Body of pancreas (tissue), 4 donors: ENCODE measurements around the gene OSBPL2. TPM values are rescaled to one million over a fixed set of nuclear protein-coding genes. Genes with fewer than 3 reads are reported as not detected.

Experiments used
- ATAC-seq: fragments of 150-250 bp; one replicate; pipeline ENCODE4 v1.9.1; 2016
- DNase-seq, 4 donors: peaks; one replicate each; pipeline ENCODE4 v3.0.0-alpha.2; 2019
- H3K27ac ChIP-seq, 4 donors: fragments of 200-600 bp; sonication (generic); 1 replicate in 3 of 4; 2 replicates in 1 of 4; pipeline versions ENCODE4 v1.5.1 to v1.6.1; 2016 to 2019; ENCODE audit warnings: mild to moderate bottlenecking in 1 of 4, mixed read lengths in 1 of 4, moderate library complexity in 1 of 4
- H3K27me3 ChIP-seq, 2 donors: fragments of 200-600 bp; sonication (generic); one replicate each; pipeline ENCODE4 v1.6.0; 2016; ENCODE audit warnings: mild to moderate bottlenecking in 1 of 2
- H3K36me3 ChIP-seq, 2 donors: fragments of 200-600 bp; sonication (generic); replicated peaks in 1 of 2; 2 replicates each; pipeline ENCODE4 v1.5.1; 2016; ENCODE audit warnings: low read depth in 2 of 2; ENCODE audit not compliant: insufficient read depth in 1 of 2
- H3K4me1 ChIP-seq: fragments of 200-600 bp; sonication (generic); one replicate; pipeline ENCODE4 v1.6.0; 2016
- H3K4me3 ChIP-seq, 2 donors: fragments of 200-600 bp; sonication (generic); 1 replicate in 1 of 2; 2 replicates in 1 of 2; pipeline ENCODE4 v1.5.1; 2016 to 2019
- H3K9me3 ChIP-seq, 3 donors: fragments of 200-600 bp; sonication (generic); 1 replicate in 2 of 3; 2 replicates in 1 of 3; pipeline ENCODE4 v1.5.1; 2016
- POLR2A ChIP-seq, 3 donors: fragments of 450-650 bp; IDR thresholded peaks; one replicate each; pipeline ENCODE4 v1.6.1; 2016; ENCODE audit warnings: antibody characterized with exemption in 3 of 3, mild to moderate bottlenecking in 2 of 3
- WGBS, 2 donors: methylation state at CpG; one replicate each; pipeline ENCODE4 v1.1.5; 2017; 5-methylcytosine and 5-hydroxymethylcytosine counted together
- intact Hi-C: fragments of 100-400 bp; cut with DNase I; formaldehyde crosslinking; loops from one replicate; pipeline ENCODE4 v1.15.1; 2023
- total RNA-seq, 2 donors: library from RNA; depleted of rRNA; stranded (reverse); fragments of >200 nt; gene quantifications; one replicate each; pipeline ENCODE4 v1.1.0, GENCODE V29; 2016
- TF ChIP-seq, protein P1 (sequence below), 7 experiments: fragments of 450-650 bp in 4 of 7; fragments of 200-600 bp in 3 of 7; sonication (generic) in 3 of 7; IDR thresholded peaks; one replicate each; pipeline ENCODE4 v1.5.1; 2016 to 2019; ENCODE audit warnings: antibody characterized with exemption in 7 of 7

The OSBPL2 gene
- total RNA-seq, 2 donors from 2014 or later = 54.5 to 71.9 TPM

DNA sequence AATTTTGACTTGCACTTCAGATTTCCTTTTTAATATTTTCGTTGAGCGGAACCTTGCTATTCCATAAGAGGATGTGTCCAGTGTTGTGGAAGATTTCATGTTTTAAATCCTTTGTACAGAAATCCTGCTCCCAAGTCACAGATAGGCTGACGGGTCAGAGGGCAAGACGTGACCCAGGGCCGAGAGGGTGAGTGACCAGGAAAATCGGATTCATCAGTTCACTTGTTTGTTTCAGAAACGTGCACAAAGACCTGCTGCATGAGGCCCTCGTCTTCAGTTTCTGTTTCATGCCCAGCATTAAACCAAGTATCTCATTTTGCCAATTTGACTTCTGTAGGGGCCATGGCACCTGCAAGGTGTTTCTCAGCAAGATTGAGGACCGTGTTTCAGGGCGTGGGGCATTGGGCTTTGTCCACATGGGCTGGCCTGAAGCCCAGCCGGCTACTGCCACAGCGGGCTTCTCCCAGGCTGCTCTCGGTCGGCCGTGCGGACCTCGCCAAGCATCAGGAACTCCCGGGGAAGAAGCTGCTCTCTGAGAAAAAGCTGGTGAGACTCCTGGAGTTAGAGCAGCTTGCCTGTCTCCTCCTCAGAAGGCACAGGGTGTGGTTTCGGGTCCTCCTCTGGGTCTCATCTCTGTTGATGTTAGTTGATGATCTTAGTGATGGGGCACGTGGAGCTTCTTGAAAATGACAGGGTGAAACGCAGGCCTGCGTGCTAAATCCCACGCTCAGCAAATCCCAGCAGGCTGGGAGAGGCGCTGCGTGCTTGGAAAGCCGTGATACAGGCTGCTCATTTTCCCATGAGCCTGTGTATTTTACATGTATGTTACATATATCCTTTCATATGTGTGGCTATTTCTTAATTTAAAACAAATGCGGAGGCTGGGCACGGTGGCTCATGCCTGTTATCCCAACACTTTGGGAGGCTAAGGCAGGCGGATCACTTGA, 45.0 kb upstream of the OSBPL2 start:
- no peak for TF ChIP-seq POLR2A (IDR thresholded peaks at IDR 0.05)
- TF ChIP-seq, protein P1, sequence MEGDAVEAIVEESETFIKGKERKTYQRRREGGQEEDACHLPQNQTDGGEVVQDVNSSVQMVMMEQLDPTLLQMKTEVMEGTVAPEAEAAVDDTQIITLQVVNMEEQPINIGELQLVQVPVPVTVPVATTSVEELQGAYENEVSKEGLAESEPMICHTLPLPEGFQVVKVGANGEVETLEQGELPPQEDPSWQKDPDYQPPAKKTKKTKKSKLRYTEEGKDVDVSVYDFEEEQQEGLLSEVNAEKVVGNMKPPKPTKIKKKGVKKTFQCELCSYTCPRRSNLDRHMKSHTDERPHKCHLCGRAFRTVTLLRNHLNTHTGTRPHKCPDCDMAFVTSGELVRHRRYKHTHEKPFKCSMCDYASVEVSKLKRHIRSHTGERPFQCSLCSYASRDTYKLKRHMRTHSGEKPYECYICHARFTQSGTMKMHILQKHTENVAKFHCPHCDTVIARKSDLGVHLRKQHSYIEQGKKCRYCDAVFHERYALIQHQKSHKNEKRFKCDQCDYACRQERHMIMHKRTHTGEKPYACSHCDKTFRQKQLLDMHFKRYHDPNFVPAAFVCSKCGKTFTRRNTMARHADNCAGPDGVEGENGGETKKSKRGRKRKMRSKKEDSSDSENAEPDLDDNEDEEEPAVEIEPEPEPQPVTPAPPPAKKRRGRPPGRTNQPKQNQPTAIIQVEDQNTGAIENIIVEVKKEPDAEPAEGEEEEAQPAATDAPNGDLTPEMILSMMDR (IDR thresholded peaks at IDR 0.05) = no peak
- Histone ChIP-seq H3K27ac (no peak overlapping the region), H3K27me3 (no peaks in the 10 kb centered on the region), H3K4me1 (no peaks in the 10 kb centered on the region), H3K9me3 (no peaks in the 10 kb centered on the region), H3K4me3 (no peak overlapping the region), H3K36me3 (peaks cover 2 to 3% of the 10 kb centered on the region in 2 donors)
- 83 to 90% methylated on average over 18 to 29 of the region's 29 CpGs for WGBS, 2 donors
- no peak for DNase-seq
- intact Hi-C loops = no loop called here
- ATAC-seq = no peak

DNA sequence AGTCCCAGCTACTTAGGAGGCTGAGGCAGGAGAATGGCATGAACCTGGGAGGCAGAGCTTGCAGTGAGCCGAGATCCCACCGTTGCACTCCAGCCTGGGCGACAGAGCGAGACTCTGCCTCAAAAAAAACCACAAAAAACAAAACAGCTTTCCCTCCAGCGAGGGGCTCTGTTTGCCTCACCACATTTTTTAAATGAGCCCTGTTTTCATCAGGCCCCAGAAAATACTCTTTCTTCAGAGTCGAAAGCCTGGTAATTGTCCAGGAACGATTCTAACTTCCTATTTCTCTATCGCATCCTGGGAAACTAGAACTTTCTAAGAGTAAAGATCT, 43.3 kb upstream of the OSBPL2 start:
- no peaks in the 10 kb centered on the region for H3K9me3 ChIP-seq
- intact Hi-C loops = no loop called here
- H3K4me1 ChIP-seq = no peaks in the 10 kb centered on the region
- DNase-seq = no peak
- H3K27ac ChIP-seq = no peak overlapping the region
- peaks cover 3 to 7% of the 10 kb centered on the region in 2 donors for H3K36me3 ChIP-seq
- TF ChIP-seq, protein P1 (IDR thresholded peaks at IDR 0.05) = no peak
- no peak for TF ChIP-seq POLR2A (IDR thresholded peaks at IDR 0.05)
- H3K27me3 ChIP-seq = no peaks in the 10 kb centered on the region
- no peak for ATAC-seq
- H3K4me3 ChIP-seq = no peak overlapping the region
- 74 to 80% methylated on average over 7 to 8 of the region's 8 CpGs for WGBS, 2 donors

DNA sequence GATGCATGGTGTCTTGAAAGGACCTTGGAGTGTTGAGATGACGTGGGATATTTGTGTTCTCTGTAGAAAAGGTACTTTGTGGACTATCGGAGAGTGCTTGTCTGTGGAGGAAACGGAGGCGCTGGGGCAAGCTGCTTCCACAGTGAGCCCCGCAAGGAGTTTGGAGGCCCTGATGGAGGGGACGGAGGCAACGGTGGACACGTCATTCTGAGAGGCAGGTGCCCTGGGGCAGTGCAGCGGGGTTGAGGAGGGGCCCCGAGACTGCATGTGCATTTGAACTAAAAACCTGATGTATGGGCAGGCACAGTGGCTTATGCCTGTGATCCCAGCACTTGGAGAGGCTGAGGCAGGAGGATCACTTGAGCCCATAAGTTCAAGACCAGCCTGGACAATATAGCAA, 42.6 kb upstream of the OSBPL2 start:
- ATAC-seq = no peak
- intact Hi-C loops = no loop called here
- Histone ChIP-seq H3K4me3 (no peak overlapping the region), H3K4me1 (no peaks in the 10 kb centered on the region), H3K27ac (no peak overlapping the region), H3K36me3 (peaks cover 4 to 11% of the 10 kb centered on the region in 2 donors), H3K9me3 (no peaks in the 10 kb centered on the region), H3K27me3 (no peaks in the 10 kb centered on the region)
- no peak for TF ChIP-seq POLR2A (IDR thresholded peaks at IDR 0.05)
- TF ChIP-seq, protein P1 (IDR thresholded peaks at IDR 0.05) = no peak
- WGBS, 2 donors = 90 to 91% methylated on average over 10 of the region's 10 CpGs
- no peak for DNase-seq

DNA sequence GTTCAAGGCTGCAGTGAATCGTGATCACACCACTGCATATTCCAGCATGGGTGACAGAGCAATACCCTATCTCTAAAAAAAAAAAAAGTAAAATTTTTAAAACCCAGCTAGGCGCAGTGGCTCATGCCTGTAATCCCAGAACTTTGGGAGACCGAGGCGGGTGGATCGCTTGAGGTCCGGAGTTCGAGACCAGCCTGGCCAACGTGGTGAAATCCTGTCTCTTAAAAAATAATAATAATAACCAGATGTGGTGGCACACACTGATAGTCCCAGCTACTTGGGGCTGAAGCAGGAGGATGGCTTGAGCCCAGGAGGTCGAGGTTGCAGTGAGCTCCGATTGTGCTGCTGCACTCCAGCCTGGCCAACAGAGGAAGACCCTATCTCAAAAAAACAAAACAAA, 42.0 kb upstream of the OSBPL2 start:
- 90 to 93% methylated on average over 10 of the region's 10 CpGs for WGBS, 2 donors
- no peak for TF ChIP-seq POLR2A (IDR thresholded peaks at IDR 0.05)
- TF ChIP-seq, protein P1 (IDR thresholded peaks at IDR 0.05) = no peak
- intact Hi-C loops = no loop called here
- DNase-seq = no peak
- Histone ChIP-seq H3K9me3 (no peaks in the 10 kb centered on the region), H3K27ac (no peak overlapping the region), H3K36me3 (peaks cover 9 to 14% of the 10 kb centered on the region in 2 donors), H3K4me3 (no peak overlapping the region), H3K27me3 (no peaks in the 10 kb centered on the region), H3K4me1 (no peaks in the 10 kb centered on the region)
- no peak for ATAC-seq

DNA sequence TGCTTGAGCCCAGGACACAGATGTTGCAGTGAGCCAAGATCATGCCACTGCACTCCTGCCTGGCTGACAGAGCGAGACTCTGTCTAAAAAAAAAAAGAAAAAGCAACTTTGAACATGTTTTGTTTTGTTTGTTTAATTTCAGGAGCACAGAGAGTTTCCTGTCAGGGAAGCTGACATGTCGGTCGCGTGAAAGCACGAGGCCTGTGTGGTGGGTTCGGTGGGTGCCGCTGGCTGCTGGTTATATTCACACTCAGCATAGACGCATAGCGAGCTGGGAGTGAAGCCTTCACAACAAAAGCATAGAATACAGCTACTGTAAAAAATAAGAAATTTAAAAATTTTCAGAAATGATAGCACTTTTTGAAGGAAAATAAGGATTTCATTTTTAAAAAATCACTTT, 41.0 kb upstream of the OSBPL2 start:
- Histone ChIP-seq H3K4me1 (no peaks in the 10 kb centered on the region), H3K4me3 (no peak overlapping the region), H3K9me3 (no peaks in the 10 kb centered on the region), H3K27ac (no peak overlapping the region), H3K36me3 (peaks cover 14 to 19% of the 10 kb centered on the region in 2 donors), H3K27me3 (no peaks in the 10 kb centered on the region)
- ATAC-seq (no peak), DNase-seq (no peak)
- WGBS, 2 donors = 79 to 97% methylated on average over 9 of the region's 9 CpGs
- TF ChIP-seq, protein P1 (IDR thresholded peaks at IDR 0.05) = no peak
- intact Hi-C loops = no loop called here
